HG03442 (cell line): ENCODE measurements around the gene FAM13A.

Experiments
- ATAC-seq: cut with Tn5 transposase; IDR thresholded peaks from one replicate; pipeline ENCODE4 v1.9.1; 2021; ENCODE audit warnings: mild to moderate bottlenecking, moderate library complexity; ENCODE audit not compliant: unreplicated experiment

Gene FAM13A

GRCh38 chr4:88730811-88731210 lies 326.2 kb downstream of the FAM13A start:
- no peak for ATAC-seq

GRCh38 chr4:88729146-88729760 lies 327.7 kb downstream of the FAM13A start:
- ATAC-seq = no peak

- ATAC-seq = no peak
Measured at GRCh38 chr4:88728146-88728545, 328.8 kb downstream of the FAM13A start.

- ATAC-seq = no peak
Measured at GRCh38 chr4:88725986-88726385, 331.0 kb downstream of the FAM13A start.

GRCh38 chr4:88725143-88725542 lies 331.8 kb downstream of the FAM13A start:
- ATAC-seq = no peak

GRCh38 chr4:88724406-88724805 lies 332.6 kb downstream of the FAM13A start:
- no peak for ATAC-seq

GRCh38 chr4:88722828-88723227 lies 334.2 kb downstream of the FAM13A start:
- ATAC-seq = no peak

- no peak for ATAC-seq
Measured at GRCh38 chr4:88722276-88722780, 334.7 kb downstream of the FAM13A start.

GRCh38 chr4:88720451-88721428 lies 336.2 kb downstream of the FAM13A start:
- no peak for ATAC-seq

GRCh38 chr4:88719381-88719780 lies 337.6 kb downstream of the FAM13A start:
- ATAC-seq = no peak

- no peak for ATAC-seq
Measured at GRCh38 chr4:88718098-88718497, 338.9 kb downstream of the FAM13A start.

GRCh38 chr4:88713782-88714181 lies 343.2 kb downstream of the FAM13A start:
- ATAC-seq = no peak

- no peak for ATAC-seq
Measured at GRCh38 chr4:88709989-88710388, 347.0 kb downstream of the FAM13A start.

- no peak for ATAC-seq
Measured at GRCh38 chr4:88706574-88706973, 350.4 kb downstream of the FAM13A start.

- no peak for ATAC-seq
Measured at GRCh38 chr4:88705805-88706492, 351.0 kb downstream of the FAM13A start.

- no peak for ATAC-seq
Measured at GRCh38 chr4:88705223-88705622, 351.8 kb downstream of the FAM13A start.

GRCh38 chr4:88702782-88703181 lies 354.2 kb downstream of the FAM13A start:
- ATAC-seq = no peak

GRCh38 chr4:88698519-88698918 lies 358.5 kb downstream of the FAM13A start:
- ATAC-seq = no peak

GRCh38 chr4:88697588-88698329 lies 359.2 kb downstream of the FAM13A start, which contains the start of gene NAP1L5:
TSS of gene NAP1L5 (minus strand) at chr4:88697829. CDS start at chr4:88697754, 75 bp downstream.
- ATAC-seq = peak; percentile 97

GRCh38 chr4:88697141-88697540 lies 359.8 kb downstream of the FAM13A start:
- ATAC-seq = no peak
